GM15510 (cell line): Measurements from ENCODE around the gene SCN8A.

Experiments used
- POLR2A ChIP-seq: IDR thresholded peaks from 3 replicates; pipeline ENCODE4 v1.6.1; 2011; ENCODE audit warnings: borderline replicate concordance; ENCODE audit not compliant: insufficient read length; ENCODE audit errors: extremely low read depth

Gene SCN8A

DNA sequence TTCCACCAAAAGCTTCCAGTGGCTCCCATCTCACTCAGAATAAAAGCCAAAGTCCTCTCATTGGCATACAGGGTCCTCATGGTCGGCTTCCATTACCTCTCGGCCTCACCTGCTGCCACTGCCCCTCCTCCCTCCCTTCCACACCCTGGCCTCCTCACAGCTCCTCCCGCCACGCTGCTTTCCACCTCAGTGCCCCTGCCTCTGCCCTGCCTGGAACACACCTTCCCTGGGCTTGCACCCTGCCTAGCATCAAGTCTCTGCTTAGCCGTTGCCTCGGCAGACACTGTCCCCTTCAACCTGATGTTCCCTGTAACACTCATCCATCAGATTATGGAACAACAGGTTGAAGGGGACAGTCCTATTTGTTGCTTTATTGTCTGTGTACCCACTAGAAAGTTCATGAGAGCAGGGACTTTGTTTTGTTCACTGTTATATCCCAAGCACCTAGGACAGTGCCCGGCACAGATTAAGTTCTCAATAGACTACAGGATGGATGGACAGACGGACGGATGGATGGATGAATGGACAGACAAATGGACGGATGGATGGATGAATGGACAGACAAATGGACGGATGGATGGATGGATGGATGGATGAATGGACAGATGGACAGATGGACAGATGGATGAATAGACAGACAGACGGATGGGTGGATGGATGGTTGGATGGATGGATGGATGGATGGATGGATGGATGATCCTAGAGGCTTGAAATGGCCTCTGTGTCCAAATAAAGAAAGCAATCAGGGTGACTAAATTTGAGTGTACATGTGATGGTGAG lies 242.6 kb downstream of the SCN8A start:
- no peak for TF ChIP-seq POLR2A

DNA sequence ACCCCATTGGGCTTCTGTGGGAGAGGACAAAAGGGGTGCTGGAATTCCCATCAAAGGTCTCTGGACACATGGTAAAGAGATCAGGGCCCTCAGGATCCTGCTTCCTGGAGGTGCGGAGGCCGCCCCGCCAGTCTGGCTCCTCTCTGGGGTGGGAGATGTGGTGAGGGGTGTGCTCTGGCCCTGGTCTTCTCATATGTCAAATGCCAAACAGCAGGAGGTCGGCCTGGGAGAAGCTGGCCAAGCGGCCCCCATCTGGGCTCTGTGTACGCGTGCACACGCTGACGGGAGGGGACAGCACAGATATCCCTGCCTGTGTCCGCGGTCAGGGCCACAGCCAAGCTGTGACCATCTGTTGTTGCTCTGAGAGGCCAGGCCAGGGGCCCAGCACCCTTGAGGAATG lies 243.4 kb downstream of the SCN8A start:
- no peak for TF ChIP-seq POLR2A

- TF ChIP-seq POLR2A, result no peak
Measured at GRCh38 chr12:51836041-51836826, 245.2 kb downstream of the SCN8A start.

GRCh38 chr12:51836827-51837173 lies 245.8 kb downstream of the SCN8A start:
- TF ChIP-seq POLR2A, result no peak

GRCh38 chr12:51837286-51837685 lies 246.3 kb downstream of the SCN8A start:
- no peak for TF ChIP-seq POLR2A

DNA sequence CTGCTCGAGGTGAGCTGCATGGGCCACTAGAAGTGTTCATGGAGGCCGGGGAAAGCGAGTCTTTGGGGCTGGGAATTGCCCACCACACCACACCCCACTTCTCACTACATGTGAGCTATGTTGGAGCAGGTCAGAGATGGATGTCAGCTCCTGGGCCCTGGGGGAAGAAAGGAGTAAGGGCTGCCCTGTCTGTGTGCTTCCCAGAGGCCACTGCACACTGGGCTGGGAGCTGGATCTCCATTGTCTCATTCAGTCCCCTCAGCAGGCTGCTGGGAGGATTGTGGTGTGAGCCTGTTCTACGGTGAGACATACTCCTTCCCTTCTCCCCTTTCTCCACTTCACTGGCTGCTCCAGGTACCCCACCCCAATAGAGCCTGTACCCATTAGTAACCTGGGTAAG lies 247.0 kb downstream of the SCN8A start:
- TF ChIP-seq POLR2A, result no peak

GRCh38 chr12:51838762-51839161 lies 247.7 kb downstream of the SCN8A start:
- TF ChIP-seq POLR2A, result no peak

DNA sequence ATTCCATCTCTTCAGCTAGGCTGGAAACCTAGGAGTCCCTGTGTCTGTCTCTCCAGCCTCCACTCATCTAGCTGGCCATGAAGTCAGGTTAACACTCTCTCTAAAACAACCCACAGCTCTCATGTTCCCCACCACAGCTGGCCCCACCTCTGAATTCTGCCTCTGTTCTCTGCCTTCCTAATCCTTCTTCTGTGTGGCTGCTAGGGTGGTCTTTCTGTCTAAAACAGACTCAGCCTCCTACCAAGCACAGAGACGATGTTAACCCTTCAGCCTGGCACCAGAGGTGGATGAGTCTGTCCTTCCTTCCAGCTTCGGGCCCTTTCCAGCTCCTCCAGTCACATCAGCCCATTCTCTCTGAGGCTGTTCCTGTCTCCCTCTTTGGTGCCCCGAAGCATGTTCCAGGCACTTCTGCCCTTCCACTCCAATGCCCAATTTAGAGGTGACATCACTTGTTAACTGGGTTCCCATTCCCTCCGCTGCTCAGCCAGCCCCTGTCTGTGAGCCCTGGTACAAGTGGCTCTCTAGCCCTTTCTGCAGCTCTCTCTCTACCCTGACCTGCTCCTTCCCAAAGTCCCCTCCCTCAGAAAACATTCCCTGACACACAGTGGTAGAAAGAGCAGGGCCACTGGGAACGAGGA lies 248.4 kb downstream of the SCN8A start:
- no peak for TF ChIP-seq POLR2A

GRCh38 chr12:51840966-51841365 lies 249.9 kb downstream of the SCN8A start:
- TF ChIP-seq POLR2A, result no peak

GRCh38 chr12:51841727-51842126 lies 250.7 kb downstream of the SCN8A start:
- TF ChIP-seq POLR2A, result no peak

DNA sequence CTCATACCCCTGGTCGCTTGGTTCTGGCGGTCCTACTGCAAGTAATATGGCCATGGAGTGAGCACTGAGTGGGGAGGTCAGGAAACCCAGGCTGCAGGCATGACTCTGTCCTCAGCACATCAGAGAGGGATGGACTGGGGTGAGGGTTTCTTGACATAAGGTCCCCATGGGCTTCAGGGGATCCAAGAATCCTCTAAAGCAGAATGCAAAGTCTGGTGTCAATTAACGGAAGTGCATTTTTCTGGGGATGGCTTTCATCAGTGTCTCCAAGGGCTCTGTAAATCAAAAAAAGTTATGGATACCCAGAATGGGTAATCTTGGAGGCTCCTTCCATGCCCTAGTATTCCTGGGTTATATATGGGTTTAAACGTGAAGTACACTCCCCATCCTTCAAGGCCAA lies 253.8 kb downstream of the SCN8A start:
- no peak for TF ChIP-seq POLR2A

- no peak for TF ChIP-seq POLR2A
Measured at GRCh38 chr12:51845482-51845881, 254.4 kb downstream of the SCN8A start.

DNA sequence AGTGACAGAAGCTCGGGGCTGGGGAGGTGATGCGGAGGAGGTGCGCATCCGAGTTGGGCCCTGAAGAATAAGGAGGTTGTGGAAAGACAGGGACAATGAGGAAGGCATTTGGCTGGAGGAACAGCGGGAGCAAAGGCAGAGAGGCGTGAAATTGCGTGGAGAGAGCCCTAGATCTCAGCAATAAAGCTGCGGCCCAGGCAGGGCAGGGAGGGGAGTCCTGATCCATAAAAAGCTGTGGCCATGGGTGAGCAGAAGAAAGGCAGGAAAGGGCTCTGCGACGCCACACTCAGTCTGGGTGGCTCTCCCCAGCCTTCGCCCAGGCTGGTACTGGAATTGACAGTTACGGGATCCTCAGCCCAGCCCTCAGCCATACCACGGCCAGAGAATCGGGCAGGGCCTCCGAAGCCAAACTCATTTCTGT lies 255.2 kb downstream of the SCN8A start:
- TF ChIP-seq POLR2A, result no peak

DNA sequence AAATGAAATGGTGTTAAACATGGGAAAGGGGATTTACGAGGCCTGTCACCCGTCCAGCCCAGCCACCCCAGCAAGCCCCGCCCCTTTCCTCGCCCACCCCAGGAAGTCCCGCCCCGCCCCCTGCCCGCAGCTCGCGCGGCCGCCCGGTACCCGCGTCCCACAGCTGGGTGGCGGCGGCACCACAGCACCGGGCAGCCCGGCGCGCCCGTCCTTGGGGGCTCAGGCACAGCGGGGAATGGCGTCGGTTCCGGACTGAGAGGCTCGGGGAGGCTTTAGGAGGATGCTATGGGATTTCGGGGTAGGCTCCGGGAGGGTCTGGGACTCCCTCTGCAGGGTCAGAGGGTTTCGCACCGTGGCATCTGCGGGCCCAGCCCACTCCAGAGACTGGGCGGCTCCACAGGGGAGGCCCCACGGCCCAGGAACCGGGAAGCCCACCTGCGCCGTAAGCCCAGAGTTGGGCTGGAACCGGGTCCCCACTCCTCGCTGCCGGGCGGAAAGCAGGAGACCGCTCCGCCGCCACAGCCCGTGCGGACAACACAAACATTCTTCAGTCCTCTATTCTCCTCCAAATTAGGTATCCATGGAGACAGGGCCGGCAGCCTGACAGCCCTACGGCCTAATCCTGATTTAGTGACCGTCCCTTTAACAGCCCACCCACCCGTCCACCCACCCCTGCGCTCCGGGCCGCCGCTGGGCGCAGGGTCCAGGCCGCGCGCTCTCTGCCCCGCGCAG lies 256.0 kb downstream of the SCN8A start:
- TF ChIP-seq POLR2A, result no peak
